GM12864 (cell line): ENCODE results near the gene MED13.

Source experiments
- DNase-seq: peaks from one replicate; pipeline ENCODE4 v3.0.0-alpha.2; 2011; ENCODE audit warnings: low read depth
- H3K4me3 ChIP-seq: 2 replicates; pipeline ENCODE4 v1.5.1; 2011; ENCODE audit warnings: mild to moderate bottlenecking, low read depth, low read length, control low read depth
- CTCF ChIP-seq: IDR thresholded peaks from 2 replicates; pipeline ENCODE4 v1.5.1; 2011; ENCODE audit warnings: low read depth, mild to moderate bottlenecking, moderate library complexity, low read length, control low read depth, inconsistent platforms; ENCODE audit errors: missing control alignments

MED13 gene

GRCh38 chr17:62058611-62059010 is 6.5 kb downstream of the MED13 start:
- no peak overlapping the region for H3K4me3 ChIP-seq
- no peak for DNase-seq
- no peak for TF ChIP-seq CTCF

- TF ChIP-seq CTCF: no peak
- no peak overlapping the region for H3K4me3 ChIP-seq
- no peak for DNase-seq
Observed at GRCh38 chr17:62057696-62058095, 7.4 kb downstream of the MED13 start.

- no peak overlapping the region for H3K4me3 ChIP-seq
- no peak for DNase-seq
- TF ChIP-seq CTCF: no peak
Observed at GRCh38 chr17:62052765-62053338, 12.2 kb downstream of the MED13 start.

- no peak for DNase-seq
- H3K4me3 ChIP-seq: no peak overlapping the region
- TF ChIP-seq CTCF: no peak
Observed at GRCh38 chr17:62051053-62051452, 14.0 kb downstream of the MED13 start.

GRCh38 chr17:62049299-62049698 is 15.8 kb downstream of the MED13 start:
- DNase-seq: no peak
- H3K4me3 ChIP-seq: no peak overlapping the region
- TF ChIP-seq CTCF: no peak

- no peak for DNase-seq
- no peak for TF ChIP-seq CTCF
- no peak overlapping the region for H3K4me3 ChIP-seq
Observed at GRCh38 chr17:62048262-62048661, 16.8 kb downstream of the MED13 start.

- no peak for TF ChIP-seq CTCF
- DNase-seq: no peak
- H3K4me3 ChIP-seq: no peak overlapping the region
Observed at GRCh38 chr17:62045517-62045916, 19.6 kb downstream of the MED13 start.
